ENCODE results near the gene MRPL57.
"Not testable (repeated sequence)": the region's sequence is repeated elsewhere in the genome, so short reads cannot be mapped to it uniquely, and the experiment has no call there.

DNA sequence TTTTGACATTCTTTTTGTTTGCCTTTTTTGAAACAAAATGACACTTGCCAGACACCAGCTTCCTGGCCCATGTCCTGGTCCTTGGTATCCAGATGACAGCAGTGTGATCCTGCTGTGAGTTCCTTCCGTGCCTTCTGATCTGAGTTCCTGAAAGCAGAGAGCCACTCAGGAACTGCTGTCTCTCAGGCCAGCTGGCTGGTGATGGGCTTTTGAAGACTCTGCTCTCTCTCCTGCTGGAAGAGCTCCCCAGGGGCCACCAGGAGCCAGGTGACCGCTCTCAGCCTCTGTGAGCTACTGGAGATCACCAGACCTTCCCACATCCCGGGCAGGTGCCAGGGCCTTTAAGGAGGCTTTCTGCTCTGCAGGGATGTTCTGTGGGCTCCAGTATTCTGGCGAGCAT, 21.9 kb downstream of the MRPL57 start:
- TF ChIP-seq, protein P1, sequence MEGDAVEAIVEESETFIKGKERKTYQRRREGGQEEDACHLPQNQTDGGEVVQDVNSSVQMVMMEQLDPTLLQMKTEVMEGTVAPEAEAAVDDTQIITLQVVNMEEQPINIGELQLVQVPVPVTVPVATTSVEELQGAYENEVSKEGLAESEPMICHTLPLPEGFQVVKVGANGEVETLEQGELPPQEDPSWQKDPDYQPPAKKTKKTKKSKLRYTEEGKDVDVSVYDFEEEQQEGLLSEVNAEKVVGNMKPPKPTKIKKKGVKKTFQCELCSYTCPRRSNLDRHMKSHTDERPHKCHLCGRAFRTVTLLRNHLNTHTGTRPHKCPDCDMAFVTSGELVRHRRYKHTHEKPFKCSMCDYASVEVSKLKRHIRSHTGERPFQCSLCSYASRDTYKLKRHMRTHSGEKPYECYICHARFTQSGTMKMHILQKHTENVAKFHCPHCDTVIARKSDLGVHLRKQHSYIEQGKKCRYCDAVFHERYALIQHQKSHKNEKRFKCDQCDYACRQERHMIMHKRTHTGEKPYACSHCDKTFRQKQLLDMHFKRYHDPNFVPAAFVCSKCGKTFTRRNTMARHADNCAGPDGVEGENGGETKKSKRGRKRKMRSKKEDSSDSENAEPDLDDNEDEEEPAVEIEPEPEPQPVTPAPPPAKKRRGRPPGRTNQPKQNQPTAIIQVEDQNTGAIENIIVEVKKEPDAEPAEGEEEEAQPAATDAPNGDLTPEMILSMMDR (tag by site-specific recombination; IDR thresholded peaks at IDR 0.05), result not testable (repeated sequence)
- TF ChIP-seq, protein P2, sequence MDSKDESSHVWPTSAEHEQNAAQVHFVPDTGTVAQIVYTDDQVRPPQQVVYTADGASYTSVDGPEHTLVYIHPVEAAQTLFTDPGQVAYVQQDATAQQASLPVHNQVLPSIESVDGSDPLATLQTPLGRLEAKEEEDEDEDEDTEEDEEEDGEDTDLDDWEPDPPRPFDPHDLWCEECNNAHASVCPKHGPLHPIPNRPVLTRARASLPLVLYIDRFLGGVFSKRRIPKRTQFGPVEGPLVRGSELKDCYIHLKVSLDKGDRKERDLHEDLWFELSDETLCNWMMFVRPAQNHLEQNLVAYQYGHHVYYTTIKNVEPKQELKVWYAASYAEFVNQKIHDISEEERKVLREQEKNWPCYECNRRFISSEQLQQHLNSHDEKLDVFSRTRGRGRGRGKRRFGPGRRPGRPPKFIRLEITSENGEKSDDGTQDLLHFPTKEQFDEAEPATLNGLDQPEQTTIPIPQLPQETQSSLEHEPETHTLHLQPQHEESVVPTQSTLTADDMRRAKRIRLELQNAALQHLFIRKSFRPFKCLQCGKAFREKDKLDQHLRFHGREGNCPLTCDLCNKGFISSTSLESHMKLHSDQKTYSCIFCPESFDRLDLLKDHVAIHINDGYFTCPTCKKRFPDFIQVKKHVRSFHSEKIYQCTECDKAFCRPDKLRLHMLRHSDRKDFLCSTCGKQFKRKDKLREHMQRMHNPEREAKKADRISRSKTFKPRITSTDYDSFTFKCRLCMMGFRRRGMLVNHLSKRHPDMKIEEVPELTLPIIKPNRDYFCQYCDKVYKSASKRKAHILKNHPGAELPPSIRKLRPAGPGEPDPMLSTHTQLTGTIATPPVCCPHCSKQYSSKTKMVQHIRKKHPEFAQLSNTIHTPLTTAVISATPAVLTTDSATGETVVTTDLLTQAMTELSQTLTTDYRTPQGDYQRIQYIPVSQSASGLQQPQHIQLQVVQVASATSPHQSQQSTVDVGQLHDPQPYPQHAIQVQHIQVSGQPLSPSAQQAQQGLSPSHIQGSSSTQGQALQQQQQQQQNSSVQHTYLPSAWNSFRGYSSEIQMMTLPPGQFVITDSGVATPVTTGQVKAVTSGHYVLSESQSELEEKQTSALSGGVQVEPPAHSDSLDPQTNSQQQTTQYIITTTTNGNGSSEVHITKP (tag by site-specific recombination; IDR thresholded peaks at IDR 0.05), result not testable (repeated sequence)
- TF ChIP-seq ZNF830 (tag by site-specific recombination; IDR thresholded peaks at IDR 0.05; ENCODE audit: low read depth); ZSCAN4 (tag by site-specific recombination; IDR thresholded peaks at IDR 0.05); ZNF513 (tag by site-specific recombination; IDR thresholded peaks at IDR 0.05): not testable (repeated sequence)
